ENCODE data around the gene WDR48.

WDR48 gene

GRCh38 chr3:39141171-39141995 is 89.6 kb downstream of the WDR48 start:
- no peak for DNase-seq

- DNase-seq = no peak
Measured at GRCh38 chr3:39142067-39142466, 90.3 kb downstream of the WDR48 start.

DNA sequence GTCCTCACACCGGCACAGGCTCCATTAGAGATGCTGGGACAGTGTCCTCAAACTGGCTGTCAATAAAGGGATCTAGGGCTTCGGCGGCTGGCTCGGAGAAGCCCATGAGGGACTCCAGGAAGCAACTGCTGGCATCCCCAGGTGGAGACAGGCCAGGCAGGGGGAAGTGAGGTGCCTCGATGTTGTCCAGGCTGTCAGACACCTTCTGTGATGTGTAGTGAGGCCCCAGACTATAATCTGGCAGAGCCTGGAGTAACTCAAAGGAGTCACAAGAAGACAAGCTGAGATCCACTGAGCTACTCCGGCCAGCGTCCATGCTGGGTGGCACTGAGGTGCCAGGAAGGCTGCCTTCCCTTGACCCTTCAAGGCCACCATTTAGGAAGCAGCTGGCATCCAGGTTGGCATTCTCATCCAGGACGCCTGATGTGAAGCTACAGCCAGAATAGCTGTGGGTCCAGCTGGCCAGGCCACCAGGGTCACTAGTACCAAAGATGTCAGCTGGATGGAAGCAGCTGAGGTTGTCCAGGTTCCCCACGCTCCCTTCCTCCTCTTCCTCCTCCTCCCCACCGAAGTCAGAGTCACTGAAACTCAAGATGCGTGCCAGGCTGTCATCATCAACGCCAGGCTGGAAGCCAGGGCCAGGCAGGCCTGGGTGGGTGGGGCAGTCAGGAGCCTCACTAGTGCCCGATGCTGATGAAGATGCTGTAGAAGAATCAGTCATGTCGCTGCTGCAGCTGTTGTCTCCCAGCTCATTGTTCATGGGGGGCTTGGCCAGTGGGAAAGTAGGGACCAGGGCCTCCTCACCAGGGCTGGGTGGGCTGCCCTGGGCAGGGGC is 91.5 kb downstream of the WDR48 start:
- DNase-seq = no peak

GRCh38 chr3:39144095-39144747 is 92.4 kb downstream of the WDR48 start:
- peak; percentile 65 for DNase-seq

DNA sequence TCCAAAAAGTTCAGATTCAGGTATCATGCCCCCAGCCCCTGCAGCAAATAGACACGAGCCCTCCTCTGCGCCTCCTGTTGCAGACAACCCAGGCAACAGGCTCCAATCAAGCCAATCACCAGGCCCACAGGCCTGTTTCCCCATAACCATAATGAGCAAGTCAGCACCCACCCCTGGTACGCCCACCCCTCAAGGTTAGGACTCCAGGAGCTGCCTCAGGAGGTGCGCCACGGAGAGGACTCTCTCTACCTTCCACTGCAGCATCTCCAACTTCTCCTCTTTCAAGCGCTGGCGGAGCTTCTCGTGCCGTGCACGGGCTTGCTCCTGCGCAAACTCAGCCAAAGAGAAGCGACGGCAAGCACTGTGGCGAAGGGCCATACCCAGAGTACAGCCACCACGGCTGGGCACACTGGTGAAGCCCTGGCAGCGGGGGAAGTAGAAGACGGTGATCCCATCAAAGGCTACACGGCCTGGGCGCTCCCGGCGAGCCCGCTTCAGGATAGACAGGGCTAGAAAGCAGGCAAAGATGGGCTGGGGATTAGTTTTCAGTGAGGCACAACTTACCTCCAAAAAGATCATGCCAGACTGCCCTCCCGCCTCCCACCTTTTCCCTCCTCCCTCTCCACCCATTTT is 93.0 kb downstream of the WDR48 start:
- no peak for DNase-seq

- DNase-seq = no peak
Measured at GRCh38 chr3:39146083-39146501, 94.3 kb downstream of the WDR48 start.

Measured in DMS79 (cell line).